ENCODE results near the gene CAMKK2. TPM values are rescaled to one million over a fixed set of nuclear protein-coding genes. Genes with fewer than 3 reads are reported as not detected.

Gene CAMKK2
- total and polyA plus RNA-seq, 9 of the 15 experiments (the other 6 are each of a cell fraction or from before 2014, with no cell fraction given): 4.3 to 32.0 (median 18.2) TPM

DNA sequence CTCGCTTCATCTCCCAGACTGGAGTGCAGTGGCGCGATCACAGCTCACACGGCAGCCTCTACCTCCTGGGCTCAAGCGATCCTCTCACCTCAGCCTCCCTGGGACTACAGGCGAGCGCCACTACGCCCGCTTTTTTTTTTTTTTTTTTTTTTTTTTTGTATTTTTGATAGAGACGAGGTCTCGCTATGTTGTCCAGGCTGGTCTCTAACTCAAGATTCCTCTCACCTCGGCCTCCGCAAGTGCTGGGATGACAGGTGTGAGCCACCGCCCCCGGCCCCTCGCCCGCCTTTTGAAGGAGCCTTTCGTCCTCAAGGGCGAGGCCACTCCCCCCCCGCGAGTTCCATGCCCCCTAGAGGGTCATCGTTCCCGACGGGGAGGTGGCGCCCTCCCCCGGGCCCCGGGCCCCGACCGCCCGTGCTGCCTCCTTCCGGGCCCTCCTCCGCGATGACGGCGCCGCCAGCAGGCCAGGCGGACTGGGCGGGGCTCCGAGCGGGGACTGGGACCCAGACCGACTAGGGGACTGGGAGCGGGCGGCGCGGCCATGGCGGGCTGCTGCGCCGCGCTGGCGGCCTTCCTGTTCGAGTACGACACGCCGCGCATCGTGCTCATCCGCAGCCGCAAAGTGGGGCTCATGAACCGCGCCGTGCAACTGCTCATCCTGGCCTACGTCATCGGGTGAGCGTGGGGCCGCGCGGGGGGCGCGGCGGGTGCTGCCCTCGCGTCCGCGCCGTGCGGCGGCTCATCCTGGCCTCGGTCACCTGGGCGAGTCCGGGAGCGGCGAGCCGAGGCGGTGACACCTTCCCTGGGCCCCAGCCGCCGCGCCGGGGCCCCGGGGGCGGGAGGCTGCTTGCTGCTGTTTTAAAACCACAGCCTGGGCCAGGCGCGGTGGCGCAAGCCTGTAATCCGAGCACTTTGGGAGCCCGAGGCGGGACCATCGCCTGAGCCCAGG lies 86.6 kb downstream of the CAMKK2 start, which contains the start of gene P2RX4 (continued):
- TF ChIP-seq, protein P1, sequence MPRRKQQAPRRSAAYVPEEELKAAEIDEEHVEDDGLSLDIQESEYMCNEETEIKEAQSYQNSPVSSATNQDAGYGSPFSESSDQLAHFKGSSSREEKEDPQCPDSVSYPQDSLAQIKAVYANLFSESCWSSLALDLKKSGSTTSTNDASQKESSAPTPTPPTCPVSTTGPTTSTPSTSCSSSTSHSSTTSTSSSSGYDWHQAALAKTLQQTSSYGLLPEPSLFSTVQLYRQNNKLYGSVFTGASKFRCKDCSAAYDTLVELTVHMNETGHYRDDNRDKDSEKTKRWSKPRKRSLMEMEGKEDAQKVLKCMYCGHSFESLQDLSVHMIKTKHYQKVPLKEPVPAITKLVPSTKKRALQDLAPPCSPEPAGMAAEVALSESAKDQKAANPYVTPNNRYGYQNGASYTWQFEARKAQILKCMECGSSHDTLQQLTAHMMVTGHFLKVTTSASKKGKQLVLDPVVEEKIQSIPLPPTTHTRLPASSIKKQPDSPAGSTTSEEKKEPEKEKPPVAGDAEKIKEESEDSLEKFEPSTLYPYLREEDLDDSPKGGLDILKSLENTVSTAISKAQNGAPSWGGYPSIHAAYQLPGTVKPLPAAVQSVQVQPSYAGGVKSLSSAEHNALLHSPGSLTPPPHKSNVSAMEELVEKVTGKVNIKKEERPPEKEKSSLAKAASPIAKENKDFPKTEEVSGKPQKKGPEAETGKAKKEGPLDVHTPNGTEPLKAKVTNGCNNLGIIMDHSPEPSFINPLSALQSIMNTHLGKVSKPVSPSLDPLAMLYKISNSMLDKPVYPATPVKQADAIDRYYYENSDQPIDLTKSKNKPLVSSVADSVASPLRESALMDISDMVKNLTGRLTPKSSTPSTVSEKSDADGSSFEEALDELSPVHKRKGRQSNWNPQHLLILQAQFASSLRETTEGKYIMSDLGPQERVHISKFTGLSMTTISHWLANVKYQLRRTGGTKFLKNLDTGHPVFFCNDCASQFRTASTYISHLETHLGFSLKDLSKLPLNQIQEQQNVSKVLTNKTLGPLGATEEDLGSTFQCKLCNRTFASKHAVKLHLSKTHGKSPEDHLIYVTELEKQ (CRISPR knock-in tag; IDR thresholded peaks at IDR 0.05): no peak
- TF ChIP-seq CHD1 (IDR thresholded peaks at IDR 0.05; ENCODE audit: low read length): peak; percentile 61
- TF ChIP-seq EP400 (IDR thresholded peaks at IDR 0.05): peak; percentile 63; the same call in 1 of the 2 replicates
- TF ChIP-seq, protein P2, sequence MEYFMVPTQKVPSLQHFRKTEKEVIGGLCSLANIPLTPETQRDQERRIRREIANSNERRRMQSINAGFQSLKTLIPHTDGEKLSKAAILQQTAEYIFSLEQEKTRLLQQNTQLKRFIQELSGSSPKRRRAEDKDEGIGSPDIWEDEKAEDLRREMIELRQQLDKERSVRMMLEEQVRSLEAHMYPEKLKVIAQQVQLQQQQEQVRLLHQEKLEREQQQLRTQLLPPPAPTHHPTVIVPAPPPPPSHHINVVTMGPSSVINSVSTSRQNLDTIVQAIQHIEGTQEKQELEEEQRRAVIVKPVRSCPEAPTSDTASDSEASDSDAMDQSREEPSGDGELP (CRISPR knock-in tag; IDR thresholded peaks at IDR 0.05; ENCODE audit: borderline replicate concordance): peak; percentile 81
- TF ChIP-seq CBX5 (IDR thresholded peaks at IDR 0.05; ENCODE audit: borderline replicate concordance, low read depth): no peak
- peak; percentile 51 for TF ChIP-seq CEBPG (CRISPR knock-in tag; IDR thresholded peaks at IDR 0.05)
- TF ChIP-seq CEBPG (tag; conservative IDR thresholded peaks at IDR 0.05 in 1 of 2, IDR thresholded peaks at IDR 0.05 in 1 of 2): peak in 1 of 2 experiments; percentile 82; a peak in 3 of 4 replicates
- TF ChIP-seq FUS (optimal IDR thresholded peaks at IDR 0.05; ENCODE audit: low read depth, low read length): peak; percentile 71
- no peak for TF ChIP-seq RNF2 (IDR thresholded peaks at IDR 0.05)
- peak; percentile 58 for TF ChIP-seq PRPF4 (IDR thresholded peaks at IDR 0.05; ENCODE audit: insufficient read depth, low read depth, low read length, poor library complexity, severe bottlenecking)
- TF ChIP-seq, protein P3, sequence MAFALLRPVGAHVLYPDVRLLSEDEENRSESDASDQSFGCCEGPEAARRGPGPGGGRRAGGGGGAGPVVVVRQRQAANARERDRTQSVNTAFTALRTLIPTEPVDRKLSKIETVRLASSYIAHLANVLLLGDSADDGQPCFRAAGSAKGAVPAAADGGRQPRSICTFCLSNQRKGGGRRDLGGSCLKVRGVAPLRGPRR (CRISPR knock-in tag; IDR thresholded peaks at IDR 0.05): no peak
- TF ChIP-seq, protein P4, sequence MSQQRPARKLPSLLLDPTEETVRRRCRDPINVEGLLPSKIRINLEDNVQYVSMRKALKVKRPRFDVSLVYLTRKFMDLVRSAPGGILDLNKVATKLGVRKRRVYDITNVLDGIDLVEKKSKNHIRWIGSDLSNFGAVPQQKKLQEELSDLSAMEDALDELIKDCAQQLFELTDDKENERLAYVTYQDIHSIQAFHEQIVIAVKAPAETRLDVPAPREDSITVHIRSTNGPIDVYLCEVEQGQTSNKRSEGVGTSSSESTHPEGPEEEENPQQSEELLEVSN (IDR thresholded peaks at IDR 0.05; ENCODE audit: borderline replicate concordance in 1 of 2, extremely low read depth in 1 of 2, insufficient read depth in 1 of 2, insufficient read length in 1 of 2, low read depth in 1 of 2, low read length in 1 of 2, poor library complexity in 1 of 2, severe bottlenecking in 1 of 2): peak; percentile 12 to 52
- TF ChIP-seq HLTF (IDR thresholded peaks at IDR 0.05): 0 out of 2 replicates have a peak, but pooled peaks have one; percentile 10
- TF ChIP-seq, protein P5, sequence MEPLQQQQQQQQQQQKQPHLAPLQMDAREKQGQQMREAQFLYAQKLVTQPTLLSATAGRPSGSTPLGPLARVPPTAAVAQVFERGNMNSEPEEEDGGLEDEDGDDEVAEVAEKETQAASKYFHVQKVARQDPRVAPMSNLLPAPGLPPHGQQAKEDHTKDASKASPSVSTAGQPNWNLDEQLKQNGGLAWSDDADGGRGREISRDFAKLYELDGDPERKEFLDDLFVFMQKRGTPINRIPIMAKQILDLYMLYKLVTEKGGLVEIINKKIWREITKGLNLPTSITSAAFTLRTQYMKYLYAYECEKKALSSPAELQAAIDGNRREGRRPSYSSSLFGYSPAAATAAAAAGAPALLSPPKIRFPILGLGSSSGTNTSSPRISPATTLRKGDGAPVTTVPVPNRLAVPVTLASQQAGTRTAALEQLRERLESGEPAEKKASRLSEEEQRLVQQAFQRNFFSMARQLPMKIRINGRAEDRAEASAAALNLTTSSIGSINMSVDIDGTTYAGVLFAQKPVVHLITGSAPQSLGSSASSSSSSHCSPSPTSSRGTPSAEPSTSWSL (CRISPR knock-in tag; IDR thresholded peaks at IDR 0.05; ENCODE audit: borderline replicate concordance): 0 out of 2 replicates have a peak, but pooled peaks have one; percentile 7
- TF ChIP-seq FOXJ3 (CRISPR knock-in tag; IDR thresholded peaks at IDR 0.05): no peak
- TF ChIP-seq TARDBP (IDR thresholded peaks at IDR 0.05): no peak

Measured in K562 (cell line).